NCI-H187 treated with DMSO at 0.1 percent for 48 hours (cell line): ENCODE results near the gene TBX15.

ENCODE experiments used
- DNase-seq: peaks from one replicate; lab custom pipeline; 2025; lab: John Stamatoyannopoulos, UW

The TBX15 gene

DNA sequence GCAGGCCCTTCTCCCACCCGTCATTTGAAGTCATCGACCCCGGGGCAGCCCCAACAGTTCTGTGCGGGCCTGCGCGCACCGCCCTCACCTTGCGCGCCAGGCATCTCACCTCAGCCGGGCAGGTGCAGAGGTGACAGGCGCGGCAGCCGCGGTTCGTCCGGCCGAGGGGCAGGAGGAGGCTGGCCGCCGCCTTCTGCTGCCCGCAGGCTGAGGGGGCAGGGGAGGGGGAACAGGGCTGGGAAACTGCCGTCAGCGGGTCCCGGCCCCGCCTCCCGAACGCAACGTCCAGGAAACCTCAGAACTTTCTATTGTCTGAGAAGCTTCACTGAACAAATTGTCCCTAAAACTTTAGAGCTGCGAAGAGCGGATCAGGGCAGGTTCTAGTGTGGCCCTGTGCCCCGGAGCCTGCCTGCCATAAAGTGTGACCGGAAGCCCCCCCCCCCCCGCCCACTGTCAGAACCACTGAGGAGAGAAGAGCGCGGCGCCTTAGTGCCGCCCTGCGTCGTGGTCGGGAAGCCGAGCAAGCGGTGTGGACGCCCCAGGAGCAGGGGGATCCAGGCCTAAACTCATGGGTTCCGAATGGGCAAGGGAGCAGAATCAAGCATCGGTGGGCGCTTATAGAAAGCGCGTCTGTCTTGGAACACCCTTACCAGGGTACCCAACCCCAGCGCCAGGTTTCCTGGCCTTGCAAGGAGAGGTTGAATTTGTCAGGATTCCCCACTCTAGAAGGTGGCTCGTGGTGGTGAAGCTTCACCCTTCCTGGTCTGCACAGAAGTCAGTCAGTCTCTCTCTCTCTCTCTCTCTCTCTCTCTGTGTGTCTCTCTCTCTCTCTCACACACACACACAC lies 13.3 kb upstream of the TBX15 start:
- no peak for DNase-seq

DNA sequence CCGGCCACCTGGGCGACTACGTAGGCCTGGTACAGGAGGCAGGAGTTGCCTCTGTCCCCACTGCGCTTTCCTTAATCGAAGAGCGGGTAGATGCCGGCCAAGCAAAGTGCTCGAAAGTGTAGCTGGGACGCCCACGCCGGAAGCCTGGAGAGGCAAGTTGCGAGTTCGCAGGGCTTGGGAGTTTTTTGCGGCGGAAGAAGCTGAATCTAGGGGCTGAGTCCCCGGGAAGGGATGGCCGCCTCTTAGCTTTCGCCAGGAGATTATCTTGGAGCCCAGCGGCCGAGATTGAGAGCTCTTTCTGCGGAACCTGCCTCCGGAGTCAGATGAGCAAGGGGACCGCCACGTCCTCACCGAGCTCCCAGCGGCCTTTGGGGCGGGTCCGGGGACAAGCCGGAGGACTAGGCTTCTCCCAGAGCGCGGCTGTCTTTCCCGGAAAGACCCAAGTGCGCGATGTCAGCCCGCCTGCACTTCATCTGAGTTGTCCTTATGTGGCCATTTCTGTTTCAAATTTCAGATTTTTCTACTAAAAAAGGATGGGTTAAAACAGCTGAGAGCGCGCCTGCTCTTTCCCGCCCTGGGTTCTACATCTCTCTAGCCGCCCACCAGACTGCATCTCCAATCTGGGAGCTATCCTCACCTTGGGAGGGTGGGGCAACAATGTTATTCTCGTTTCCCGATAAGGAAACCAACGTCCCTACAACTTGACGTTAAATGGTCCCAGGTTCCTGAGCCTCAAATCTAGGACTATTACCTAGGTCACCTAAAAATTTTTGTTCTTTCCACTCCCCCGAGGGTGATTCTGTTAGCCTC lies 12.4 kb upstream of the TBX15 start:
- DNase-seq = no peak

DNA sequence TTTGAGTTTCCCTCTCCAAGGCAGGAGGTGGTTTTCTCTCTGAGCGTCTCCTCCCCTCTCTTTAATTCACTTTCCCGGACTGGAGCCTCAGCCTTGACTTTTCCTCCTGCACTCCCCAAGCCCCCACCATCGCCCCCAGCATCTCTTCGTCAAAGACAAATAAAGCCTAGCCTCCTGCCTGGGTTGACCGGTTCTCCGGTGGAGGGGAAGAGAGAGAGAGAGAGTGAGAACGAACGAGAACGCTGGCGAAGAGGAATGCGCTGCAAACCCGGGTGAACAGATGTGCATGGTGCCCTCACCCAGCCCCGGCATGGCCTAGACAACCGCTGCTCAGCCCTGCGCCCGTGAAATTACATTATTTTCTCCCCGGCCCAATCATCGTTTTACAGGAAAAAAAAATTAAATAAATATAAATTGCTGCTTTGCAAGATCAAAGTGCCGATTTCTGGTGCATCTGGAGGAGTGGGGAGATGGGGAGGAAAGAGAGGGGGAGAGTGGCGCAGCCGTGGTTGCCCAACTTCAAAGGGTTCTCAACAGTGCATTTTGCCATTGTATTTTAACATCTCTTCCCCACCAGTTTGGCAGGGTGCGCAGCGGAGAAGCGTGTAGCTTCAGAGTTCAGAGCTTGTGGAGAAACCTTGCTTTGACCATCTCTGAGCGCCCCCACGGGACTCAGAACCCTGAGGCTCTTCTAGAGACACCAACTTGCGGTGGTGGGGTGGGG lies 11.4 kb upstream of the TBX15 start:
- DNase-seq = no peak

DNA sequence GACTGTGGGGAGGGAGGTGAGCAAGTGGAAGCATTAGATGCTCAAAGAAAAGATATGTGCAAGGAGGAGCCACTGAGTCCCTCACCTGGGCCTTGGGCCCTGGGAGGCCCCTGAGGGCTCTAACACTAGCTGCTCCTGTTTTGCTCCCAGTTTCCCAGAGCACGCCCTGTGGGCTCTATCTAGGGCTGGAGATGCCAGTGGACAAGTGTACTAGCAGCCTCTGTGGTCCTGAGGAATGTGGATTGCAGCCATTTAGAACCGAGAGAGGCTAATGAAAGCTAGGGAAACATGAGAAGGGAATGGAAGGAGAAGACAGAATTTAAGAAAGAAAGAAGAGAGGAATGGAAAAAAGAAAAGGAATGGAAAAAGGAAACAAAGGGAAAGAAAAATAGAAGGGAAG lies 10.0 kb upstream of the TBX15 start:
- DNase-seq = no peak

DNA sequence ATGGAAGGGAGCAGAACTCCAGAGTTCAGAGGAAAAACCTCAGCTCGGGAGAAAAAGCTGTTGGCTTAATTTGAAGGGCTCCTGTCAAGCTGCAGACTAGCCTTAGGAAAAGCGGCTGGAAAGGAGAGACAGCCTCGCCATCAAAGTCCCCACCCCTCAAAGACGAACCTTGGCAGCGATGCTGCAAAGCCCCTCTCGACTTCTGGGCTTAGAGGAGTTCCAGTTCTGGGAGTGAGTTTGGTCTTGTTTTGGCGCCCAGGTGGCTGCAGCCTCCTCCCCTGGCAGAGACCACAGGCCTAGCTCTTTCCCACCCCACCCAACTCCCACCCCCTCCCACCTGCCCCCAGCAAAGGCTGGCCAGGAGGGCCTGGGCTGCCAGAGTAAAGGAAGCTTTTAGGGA lies 9.1 kb upstream of the TBX15 start:
- no peak for DNase-seq

DNA sequence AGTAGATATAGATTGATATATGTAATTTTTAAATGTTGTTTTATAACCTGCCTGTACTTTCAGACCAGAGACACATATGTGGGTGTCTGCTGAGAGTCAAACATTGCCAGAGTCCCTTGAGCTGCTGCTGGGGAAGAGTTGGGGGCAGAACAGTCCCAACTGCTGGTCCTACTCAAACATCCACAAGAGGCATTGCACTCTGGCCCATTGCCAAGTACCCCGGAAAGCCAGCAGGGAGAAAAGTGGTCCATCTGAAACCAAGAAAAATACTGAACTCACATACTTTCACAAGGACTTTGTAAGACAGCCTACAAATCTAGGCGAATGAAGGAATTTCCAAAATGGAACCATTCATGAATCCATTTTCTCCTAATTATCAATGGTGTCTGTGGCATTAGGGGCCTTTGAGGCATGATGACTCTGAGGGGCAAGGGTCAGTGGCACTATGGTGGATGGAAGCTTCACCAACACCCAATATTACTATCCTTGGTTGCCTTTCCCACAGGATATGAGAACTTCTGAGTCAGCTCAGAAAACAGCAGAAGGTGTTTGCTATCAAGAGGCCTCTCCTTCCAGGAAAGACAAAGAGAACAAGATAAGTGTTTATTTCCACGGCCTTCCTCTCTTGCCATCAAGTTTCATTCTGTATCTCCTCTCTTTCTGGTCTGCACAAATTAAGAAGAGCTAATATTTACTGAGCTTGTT lies 7.3 kb upstream of the TBX15 start:
- DNase-seq = no peak

DNA sequence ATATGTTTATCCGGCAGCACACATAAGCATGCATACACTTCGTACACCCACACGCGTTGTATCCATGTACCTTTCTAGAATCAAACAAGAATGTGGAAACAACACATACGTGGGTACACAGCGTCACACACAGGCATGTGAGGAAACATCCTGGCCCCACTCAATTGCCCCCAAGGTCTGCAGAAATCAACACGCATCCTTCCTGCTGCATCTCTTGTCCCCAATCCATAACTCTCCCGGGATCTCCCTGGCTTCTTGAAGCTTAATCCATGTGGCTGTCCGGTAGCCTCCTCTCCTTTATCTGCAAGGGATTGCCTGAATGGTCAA lies 5.5 kb upstream of the TBX15 start:
- DNase-seq = no peak

- DNase-seq = no peak
Observed at GRCh38 chr1:118992868-118993699, 4.9 kb upstream of the TBX15 start.

- DNase-seq = no peak
Observed at GRCh38 chr1:118992237-118992825, 4.2 kb upstream of the TBX15 start.

GRCh38 chr1:118991448-118991847 lies 3.3 kb upstream of the TBX15 start:
- no peak for DNase-seq

DNA sequence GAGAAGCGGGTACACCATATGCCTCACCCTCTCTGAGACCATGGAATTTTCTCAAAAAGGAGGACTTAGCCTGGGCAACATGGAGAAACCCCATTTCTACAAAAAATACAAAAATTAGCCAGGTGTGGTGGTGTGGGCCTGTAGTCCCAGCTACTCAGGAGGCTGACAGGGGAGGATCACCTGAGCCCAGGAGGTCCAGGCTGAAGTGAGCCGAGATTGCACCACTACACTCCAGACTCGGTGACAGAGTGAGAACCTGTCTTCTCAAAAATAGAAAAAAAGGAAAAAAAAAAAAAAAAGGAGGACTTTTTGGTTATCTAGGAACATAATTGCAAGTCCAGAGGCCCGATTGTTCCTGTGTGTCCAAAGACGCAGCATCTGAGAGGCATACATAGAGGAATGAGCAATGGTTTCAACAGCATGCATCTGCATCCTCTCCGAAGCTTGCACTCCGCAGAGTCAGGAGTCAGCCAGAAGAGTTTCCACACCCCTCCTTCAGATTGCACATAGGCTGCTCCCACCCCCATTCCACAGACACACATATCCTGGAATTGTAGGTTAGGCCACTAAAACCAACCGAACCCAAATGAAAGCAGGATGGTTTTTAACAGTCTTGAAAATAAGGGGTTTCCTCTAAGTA lies 2.5 kb upstream of the TBX15 start:
- no peak for DNase-seq

- DNase-seq = no peak
Observed at GRCh38 chr1:118989878-118990378, 1.8 kb upstream of the TBX15 start.

- DNase-seq = no peak
Observed at GRCh38 chr1:118989006-118989815, 1.1 kb upstream of the TBX15 start.

DNA sequence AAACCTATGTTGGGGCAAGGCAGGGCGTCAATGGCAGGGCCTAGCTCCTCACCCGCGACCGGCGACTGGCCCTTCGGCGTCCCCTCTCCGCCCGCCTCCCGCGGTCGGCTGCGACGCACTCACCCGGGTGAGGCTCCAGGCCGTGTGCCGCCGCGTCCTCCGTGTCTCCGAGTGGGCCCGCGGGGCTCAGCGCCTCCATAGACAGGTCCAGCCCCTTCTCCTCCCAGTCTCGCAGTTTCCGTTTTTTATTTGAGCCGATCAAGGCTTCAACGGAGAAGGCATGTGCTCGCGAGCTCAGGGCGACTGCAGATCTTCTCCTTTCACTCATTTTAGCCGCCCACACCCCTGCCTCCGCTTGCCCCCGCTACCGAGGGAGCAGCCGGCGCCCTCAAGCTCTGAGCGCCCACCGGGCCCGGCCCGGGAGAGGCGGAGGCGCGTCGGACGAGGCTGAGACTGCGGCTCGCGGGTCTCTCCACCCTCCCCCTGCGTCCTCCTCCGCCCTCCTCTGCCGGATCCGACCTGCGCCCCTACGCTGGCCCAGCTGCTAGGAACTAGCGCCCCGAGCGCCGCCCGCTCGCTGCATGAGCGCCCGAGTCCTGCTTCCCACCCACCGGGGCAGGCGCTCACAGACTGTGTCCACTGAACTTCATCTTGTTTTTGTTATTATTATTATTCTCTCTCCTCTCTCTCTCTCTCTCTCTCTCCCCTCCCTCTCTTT lies 516 bp downstream of the TBX15 start:
- no peak for DNase-seq

DNA sequence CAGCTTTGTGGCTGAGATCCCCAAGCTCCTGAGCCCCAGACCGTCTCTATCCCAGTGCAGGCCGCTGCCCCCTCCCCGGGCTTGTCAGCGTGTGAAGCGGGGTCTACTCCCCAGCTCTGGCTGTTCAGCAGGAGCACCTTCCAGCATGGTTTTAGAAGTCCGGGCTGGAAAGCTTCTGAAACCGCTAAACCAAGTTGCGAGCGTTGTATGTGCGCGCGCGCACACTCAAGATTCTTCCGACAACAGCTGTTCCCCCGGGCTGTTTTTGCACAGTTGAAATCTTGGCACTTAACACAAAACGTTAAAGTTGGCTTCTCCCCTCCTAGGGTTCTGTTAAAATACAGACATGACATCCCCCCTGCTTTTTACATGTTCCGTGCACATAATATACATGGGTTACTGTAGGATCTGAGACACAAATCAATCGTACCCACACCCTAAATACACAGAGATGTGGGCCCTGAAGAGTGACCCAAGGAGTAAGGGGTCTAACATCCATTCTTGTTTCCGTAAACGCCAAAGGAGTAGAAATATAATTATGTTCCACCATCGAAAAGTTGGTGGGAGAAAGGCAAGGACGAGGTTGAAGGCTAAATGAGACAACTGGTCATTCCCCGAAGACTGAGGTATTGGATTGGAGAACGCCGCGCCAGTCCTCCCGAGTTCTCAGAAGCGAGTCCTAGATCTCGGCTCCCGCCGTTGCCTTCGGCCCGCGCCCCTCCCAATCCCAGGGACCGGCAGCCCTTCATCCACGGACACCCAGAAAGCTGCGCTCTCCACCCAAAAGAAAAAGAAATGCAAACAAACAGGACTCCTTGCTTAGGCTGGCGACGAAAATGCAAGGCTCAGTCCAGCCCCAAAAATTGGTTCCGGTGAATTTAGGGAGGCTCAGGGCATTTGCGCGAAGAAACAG lies 1.3 kb downstream of the TBX15 start:
- no peak for DNase-seq

GRCh38 chr1:118985640-118986554 lies 2.2 kb downstream of the TBX15 start:
- no peak for DNase-seq
